HG02571 (cell line): ENCODE measurements around the gene RAB7A.

Experiments used
- ATAC-seq: cut with Tn5 transposase; IDR thresholded peaks from one replicate; pipeline ENCODE4 v1.9.1; 2021; ENCODE audit warnings: mild to moderate bottlenecking, moderate library complexity; ENCODE audit not compliant: unreplicated experiment

The RAB7A gene

DNA sequence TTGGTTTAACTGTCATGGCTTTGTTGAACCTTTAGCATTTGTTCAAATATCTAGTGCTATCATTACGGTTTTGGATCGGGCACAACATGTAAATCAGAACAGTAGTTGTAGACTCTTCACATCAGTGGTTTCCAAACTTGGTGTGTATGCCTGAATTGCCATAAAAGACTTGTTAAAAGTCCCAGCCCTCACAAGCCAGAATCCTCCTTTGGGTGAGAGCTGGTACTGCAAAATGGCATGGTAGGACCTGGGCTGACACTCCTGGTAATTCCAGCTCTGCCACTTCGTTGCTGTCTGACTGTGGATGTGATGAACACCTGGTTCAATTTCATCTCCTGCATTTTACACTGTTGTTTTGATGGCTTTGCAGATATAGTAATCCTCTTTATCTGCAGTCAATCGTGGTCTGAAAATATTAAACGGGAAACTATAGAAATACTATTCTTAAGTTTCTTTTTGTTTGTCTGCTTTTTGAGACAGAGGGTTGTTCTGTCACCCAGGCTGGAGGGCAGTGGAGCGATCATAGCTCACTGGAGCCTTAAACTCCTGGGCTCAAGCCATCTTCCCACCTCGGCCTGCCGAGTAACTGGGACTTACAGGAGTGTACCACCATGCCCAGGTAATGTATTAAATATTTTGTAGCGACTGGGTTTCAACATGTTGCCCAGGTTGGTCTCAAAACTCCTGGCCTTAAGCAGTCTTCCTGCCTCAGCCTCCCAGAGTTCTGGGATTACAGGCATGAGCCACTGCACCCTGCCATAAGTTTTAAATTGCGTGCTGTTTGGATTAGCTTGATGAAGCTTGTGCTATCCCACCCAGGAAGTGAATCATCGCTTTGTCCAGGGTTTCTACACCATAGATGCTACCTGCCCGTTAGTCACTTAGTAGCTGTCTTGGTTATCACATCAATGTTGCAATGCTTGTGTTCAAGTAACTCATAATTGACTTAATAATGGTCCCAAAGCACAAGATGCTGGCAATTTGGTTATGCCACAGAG lies 61.6 kb downstream of the RAB7A start:
- ATAC-seq: no peak

DNA sequence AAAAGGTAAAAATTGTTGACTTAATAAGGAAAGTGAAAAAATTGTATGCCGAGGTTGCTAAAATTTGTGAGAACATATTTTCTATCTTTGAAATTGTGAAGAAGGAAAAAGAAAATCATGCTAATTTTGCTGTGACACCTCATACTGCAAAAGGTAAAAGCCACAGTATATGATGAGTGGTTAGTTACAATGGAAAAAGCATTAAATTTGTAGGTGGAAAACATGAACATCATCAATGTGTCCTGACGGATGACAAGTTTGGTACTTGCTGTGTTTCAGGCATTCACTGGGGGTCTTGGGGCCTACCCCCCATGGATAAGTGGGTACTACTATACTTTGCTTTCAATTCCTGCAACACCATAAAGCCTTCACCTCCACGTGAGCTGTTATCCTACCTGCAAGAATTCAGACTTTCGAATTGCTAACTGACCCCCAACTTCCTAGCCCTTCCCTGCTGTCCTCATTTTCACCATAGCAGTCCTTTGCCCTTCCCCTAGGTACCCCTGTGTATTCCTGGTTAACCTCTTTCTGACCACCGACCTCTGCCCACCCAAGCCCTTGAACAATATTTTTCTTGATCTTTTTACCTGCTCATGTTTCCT lies 62.4 kb downstream of the RAB7A start:
- ATAC-seq: no peak

DNA sequence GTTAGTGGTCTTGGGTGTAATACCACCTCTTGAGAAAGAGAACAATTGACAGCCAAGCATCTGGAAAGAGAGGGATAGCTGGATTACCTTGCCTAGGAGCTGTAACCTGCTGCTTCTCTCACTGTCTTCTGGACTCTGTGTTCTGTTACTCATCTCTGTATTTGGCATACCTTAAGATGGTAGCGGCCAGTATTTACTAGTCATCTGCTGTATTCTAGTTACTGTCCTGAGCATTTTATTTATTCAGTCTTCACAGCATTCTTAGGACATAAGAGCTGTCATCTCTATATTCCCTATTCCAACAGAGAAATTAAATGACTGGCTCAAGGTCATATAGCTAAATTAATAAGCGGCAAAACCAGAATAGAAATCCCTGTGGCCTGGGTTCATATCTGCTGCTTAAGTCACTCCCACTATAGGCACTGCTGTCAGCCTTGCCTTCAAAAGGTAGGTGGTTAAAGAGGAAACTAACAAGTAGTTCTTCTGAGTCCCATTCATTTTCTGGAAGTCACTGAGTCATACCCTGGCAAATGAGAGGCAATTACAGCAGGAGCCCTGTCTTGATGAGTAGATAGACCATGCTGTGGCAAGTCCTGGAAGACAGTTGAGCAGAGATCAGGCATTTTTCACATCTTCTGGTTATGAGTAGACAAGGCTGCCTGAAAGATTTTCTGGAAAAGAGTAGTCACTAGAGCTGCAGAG lies 68.2 kb downstream of the RAB7A start:
- no peak for ATAC-seq

DNA sequence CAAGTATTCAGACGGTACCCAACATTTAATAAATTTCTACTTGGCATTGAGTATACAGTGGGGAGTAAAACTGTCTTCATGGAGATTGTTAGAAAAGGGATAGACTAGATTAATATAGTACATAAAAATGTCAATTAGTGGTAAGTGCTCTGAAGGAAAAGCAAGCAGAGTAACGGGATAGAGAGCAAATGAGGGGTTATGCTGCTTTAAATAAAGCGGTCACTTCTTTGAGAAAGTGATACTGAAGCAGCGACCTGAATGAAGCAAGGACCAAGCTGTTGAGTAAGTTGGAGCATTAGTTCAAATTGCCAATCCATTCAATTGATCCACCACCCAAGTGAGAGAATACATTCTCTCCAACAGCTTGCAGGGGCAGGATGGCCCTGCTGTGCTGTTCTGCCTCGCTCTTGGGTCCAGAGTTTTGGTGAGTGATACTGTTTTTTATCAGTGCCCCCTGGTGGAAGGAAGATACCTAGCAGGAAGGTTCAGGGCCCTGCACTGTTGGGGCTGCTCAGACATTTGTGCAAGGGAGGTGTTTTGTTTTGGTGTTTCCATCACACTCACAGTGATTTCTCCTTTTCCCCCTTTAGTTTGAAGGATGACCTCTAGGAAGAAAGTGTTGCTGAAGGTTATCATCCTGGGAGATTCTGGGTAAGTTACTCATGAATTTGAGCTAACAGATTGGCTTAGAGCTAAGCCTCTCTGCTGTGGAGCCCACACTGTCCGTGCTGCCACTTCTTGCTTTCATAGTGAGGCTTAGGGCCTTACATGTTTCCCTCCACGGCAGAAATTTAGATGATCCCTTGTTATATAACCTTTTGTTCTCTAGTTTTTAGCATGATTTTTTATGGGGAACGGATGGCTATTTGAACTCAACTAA lies 69.0 kb downstream of the RAB7A start:
- peak; percentile 81 for ATAC-seq

DNA sequence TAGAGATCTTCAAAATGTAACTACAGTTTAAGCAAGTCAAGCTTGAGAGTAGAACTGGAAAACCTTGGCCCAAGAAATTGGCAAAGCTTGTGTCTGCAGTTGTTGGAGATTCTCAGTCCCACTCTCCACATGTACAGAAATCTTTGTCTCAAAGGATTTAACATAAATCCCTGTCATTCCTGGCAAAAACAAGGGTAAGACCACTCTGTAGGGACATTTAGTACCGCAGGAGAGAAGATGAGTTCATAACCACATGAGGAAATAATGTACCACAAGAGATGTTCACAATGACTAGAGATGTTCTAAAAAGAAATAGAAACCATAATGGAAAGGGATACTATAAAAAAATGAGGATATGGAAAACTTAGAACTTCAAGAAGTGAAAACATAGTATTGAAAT lies 73.7 kb downstream of the RAB7A start:
- no peak for ATAC-seq

DNA sequence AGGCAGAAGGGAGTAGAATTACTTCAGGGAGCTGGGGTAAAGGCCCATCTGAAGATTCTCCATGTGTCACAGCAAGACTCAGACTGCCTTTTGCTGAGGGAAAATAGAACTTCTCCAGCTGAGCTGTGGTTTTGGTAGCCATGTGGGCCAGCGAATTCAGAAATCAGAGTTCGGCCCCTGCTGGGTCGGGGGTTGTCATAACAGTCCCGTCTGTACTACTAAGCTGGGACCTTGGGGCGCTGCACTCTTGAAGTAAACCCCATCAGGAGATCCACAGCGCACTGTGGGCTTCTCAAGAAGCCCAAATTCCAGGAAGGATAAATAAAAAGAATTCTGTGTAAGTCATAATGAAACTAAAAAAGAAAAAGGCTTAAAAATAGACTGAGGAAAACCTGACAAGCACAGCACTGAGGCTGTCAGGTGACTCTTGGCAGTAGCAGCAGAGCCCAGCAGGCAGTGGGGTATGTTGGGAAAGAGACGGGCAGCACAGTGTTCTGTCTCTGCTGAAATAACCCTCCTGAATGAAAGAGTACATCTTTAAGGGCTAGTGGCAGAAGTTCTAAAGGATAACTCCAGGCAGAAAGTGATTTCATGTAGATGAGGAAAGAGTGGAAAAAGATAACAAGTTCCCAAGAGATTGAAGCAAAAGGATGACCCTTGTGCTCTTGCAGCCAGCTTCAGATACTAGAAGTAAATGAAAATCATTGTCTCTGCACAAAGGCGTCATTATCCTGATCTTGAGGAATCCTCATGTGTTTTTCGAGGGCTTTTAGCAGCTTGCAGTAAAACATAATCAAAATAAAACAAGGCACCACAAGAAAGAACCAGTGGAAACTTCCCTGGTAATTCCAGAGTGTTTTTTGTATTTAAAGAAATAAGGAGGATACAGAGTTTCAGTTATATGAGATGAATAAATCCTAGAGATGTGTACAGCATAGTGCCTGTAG lies 74.5 kb downstream of the RAB7A start:
- no peak for ATAC-seq

DNA sequence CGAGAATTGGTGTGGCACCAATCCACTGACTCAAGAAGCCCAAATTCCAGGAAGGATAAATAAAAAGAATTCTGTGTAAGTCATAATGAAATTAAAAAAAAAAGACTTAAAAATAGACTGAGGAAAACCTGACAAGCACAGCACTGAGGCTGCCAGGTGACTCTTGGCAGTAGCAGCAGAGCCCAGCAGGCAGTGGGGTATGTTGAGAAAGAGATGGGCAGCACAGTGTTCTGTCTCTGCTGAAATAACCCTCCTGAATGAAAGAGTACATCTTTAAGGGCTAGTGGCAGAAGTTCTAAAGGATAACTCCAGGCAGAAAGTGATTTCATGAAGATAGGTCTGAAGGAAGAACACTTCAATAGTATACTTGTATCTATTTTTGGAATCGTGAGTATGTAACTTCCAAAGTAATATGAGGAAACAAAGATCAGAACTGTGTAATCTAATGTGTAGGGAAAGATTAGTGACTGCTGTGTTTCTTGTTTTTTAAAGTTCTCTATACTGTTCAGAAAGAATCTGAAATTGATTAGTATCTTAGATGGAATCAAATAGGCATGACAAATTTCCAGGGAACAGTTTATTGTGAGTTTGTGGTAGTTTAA lies 75.9 kb downstream of the RAB7A start:
- ATAC-seq: no peak

DNA sequence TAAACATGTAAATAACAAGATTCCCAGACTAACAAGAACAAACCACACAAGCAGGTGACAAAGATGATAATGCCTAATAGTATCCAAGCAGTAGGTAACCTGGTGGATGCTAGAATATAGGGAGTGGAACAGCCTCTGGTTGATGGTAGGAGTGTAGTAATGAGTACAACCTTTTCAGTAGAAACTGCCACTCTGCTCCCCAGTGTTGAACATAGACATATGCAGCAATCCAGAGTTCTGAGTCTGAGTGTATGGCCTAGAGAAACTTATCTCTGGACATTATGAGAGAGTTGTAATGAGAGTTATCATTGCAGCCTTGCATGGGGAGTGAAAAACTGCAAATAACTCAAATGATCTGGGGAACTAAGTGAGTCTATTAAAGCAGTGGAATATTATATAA lies 77.3 kb downstream of the RAB7A start:
- ATAC-seq: no peak

DNA sequence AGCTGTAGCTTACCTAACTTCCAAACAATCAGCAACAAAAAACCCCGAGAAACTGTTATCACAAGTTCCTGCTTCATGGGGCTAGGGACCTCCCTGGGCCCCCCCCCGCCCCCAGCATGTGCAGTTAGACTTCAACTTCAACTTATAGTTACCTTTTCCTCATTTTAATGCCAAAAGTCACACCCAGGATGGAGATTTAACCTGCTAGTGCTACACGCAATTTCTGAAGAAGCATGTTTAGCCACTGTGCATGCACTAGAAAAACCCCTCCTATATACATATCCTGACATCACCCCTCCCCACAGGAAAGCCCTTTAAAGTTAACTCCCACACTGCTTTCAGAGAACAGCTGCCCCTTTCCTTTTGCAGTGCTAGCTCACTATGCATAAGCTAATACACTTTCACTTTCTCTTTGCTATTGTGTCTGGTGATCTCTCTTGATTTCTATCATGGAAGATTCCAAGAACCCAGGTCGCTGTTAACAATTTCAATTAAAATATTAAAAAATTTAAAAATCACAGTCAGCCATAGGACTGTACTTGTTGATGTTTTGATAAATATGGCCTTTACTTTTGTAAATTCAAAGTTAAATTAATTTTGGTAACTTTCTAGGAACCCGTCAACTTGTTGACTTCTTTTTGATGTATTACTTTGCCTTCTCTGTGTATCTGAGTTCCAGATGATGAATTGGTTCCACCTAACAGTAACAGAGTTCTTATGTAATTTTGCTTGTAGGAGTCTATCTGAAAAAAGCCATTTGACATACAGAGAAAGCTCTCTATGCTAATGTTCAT lies 78.2 kb downstream of the RAB7A start:
- peak; percentile 77 for ATAC-seq

DNA sequence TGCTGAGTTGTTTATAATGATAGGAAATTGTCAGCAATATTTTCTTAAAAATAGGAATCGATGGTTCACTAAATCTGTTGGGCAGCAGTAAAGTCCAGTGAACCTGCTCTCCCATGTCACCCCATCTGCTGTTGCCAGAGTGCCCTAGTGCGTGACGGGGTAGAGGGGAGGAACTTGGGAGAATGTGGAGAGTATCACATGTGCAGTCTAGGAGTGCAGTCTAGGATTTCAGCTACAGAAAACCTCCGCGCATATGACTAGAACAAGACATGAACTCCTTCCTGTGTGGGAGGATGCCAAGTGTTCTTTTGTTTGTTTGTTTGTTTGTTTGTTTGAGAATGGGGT lies 78.8 kb downstream of the RAB7A start:
- ATAC-seq: no peak

DNA sequence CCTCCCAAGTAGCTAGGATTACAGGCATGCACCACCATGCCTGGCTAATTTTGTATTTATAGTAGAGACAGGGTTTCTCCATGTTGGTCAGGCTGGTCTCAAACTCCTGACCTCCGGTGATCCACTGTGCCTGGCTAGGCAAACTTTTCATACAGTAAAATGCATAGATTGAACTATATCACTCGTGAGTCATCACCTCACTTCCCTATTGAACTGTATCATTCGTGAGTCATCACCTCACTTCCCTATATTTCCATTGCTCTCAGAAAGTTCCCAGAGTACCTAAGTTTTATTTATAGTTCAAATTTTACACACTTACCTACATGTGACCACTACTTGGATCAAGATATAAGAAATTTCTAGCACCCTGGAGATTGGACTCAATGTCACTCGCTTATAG lies 79.8 kb downstream of the RAB7A start:
- no peak for ATAC-seq

DNA sequence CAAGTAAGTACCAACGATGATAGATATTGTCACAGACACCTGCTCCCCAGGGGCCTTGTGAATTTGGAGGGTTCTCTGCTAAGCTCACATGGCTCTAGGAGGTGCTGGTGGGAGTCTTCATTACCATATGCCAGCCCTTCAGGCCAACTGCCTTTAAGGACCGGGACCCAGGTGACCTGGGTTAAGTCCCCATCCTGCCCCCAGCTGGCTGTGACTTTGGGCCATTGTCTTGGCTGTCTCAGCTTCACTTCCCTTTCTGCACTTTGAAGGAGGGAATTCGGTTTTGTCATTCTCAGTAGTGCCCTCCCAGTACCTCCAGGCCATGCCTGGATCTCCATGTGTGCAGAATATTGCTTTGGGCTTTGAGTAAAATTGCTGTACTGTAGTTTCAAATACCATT lies 80.6 kb downstream of the RAB7A start:
- ATAC-seq: no peak

DNA sequence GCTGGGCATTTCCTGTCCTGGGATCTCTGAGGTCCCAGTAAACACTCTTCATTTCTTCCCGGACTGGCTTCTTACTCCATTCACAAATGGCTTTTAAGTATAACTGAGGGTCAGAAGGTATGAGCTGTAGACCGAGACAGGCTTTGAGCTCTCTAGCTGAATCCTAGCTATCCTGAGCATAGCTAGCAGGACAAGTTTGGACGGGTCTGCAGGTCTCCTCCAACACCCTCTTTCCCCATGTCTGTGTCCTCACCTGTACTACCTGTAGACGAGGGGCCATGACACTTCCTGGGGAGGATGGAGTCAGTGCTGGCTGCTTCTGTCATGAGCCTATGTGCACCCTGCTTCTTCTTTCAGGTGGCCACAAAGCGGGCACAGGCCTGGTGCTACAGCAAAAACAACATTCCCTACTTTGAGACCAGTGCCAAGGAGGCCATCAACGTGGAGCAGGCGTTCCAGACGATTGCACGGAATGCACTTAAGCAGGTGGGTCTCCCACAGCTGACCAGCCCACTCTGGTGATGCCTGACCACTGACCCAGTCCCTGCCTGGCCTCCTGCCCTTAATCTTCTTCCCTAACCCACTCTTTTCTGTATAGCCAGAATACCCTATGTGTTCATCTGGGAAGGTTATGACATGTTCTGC lies 81.3 kb downstream of the RAB7A start:
- ATAC-seq: no peak

DNA sequence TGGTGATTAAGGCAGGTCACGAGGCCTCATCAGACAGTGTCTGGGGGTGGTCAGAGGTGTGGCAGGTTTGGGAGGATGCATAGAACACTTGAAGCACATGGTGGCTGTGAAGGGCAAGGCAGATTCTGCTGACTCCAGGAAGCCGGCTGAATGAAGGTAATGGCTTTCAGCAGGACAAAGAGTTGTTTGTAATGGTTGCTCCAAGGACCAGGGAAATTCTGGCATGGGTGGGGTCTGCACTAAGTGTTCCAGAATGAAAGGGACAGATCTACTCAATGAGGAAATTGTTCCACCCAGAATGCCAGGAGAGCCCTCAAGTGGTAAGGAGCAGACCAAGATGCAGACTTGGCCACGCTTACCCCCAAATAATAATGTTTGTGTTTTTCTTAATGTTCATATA lies 82.7 kb downstream of the RAB7A start:
- ATAC-seq: no peak

DNA sequence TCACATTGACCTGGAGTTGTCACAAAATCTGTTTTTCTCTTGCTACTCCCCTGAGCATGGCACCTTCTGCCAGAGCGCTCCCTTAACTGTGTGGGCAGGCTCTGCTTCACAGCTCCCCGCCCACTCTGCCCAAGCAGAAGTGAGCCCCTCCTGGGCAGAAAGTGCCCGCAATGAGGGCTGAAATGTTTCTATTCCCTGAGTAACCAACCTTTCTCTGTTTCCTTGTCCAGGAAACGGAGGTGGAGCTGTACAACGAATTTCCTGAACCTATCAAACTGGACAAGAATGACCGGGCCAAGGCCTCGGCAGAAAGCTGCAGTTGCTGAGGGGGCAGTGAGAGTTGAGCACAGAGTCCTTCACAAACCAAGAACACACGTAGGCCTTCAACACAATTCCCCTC lies 87.1 kb downstream of the RAB7A start:
- no peak for ATAC-seq

DNA sequence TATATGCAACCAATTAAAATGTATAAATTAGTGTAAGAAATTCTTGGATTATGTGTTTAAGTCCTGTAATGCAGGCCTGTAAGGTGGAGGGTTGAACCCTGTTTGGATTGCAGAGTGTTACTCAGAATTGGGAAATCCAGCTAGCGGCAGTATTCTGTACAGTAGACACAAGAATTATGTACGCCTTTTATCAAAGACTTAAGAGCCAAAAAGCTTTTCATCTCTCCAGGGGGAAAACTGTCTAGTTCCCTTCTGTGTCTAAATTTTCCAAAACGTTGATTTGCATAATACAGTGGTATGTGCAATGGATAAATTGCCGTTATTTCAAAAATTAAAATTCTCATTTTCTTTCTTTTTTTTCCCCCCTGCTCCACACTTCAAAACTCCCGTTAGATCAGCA lies 88.1 kb downstream of the RAB7A start:
- ATAC-seq: no peak

DNA sequence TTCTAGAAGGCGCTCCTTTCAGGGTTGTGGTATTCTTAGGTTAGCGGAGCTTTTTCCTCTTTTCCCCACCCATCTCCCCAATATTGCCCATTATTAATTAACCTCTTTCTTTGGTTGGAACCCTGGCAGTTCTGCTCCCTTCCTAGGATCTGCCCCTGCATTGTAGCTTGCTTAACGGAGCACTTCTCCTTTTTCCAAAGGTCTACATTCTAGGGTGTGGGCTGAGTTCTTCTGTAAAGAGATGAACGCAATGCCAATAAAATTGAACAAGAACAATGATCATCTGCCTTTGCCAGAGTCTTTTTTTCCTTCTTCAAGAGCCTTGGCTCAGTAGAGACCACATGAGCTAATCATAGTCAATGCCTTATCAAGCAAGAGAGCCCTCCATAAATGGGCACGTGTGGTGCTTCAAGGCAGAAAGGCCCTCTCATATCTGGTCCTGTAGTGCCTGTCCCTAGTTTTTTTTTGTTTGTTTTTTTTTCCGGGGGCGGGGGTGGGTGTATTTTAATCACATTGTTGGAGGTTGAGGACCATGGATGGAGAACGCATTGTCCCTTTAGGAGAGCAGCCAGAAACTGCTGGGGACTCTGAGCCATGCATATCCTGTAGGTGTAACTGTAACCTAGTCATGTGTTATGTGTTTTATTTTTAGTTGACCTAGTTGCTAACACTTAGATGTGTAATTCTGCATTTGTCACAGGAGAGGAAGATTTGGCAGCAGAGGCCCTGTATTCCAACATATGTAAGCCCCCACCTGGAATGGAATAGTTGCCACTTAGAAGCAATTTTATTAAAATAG lies 88.7 kb downstream of the RAB7A start:
- ATAC-seq: no peak
